ENCODE results near the gene TBC1D16. TPM values are rescaled to one million over a fixed set of nuclear protein-coding genes. Genes with fewer than 3 reads are reported as not detected.

Gene TBC1D16
- total RNA-seq, 1 experiment from 2014 or later: 85.8 TPM

DNA sequence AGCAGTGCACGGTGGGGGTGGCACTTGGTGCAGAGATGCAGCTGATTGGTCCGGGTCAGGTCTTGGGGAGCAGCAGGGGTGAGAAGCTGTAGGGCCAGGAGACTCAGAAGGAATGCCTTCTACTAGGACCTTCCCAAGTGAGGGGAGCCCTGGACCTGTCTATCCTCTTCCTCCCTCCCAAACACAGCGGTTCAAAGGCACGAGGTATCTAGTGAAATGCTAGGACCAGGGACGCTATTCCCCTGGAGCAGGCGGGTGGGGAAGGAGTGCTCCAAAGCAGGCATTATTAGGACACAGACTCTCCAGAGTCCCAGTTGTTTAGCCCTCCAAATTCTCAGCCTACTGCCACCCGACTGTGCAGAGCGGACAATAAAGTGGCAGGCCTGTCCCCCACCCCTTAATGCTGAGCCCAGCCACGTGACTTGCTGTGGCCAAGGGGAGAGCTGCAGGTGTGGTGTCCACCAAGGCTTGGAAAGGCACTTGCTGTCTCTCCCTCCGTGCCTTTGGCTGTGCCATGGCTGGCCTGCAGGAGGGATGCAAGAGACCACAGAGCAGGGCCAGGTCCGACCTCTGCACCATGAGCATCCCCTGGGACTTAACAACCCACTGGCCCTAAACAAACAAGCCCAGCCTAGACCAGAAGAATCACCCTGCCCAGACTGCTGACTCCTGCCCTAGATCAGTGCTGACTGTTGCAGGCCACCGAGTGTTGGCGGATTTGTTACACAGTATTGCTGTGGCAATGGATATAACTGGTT lies 97.2 kb downstream of the TBC1D16 start:
- no peak overlapping the region for H2BK20ac ChIP-seq (ENCODE audit: low read depth, low read length, poor library complexity, severe bottlenecking)
- no peak overlapping the region for H3K9ac ChIP-seq (ENCODE audit: extremely low read depth, insufficient read length, low read length)
- H3T11ph ChIP-seq (ENCODE audit: low read length): no peak overlapping the region
- H4K20me1 ChIP-seq (ENCODE audit: control insufficient read depth, insufficient read depth, insufficient read length): no peaks in the 10 kb centered on the region
- Mint-ChIP-seq H3K9me3 (no peaks in the 10 kb centered on the region), H3K4me1 (peaks cover 41 to 52% of the 10 kb centered on the region in 2 experiments), H3K4me3 (no peak overlapping the region; a peak in 1 of 5 replicates), H3K36me3 (ENCODE audit: insufficient read depth in 1 of 3, low read depth in 3 of 3) (peaks cover 21 to 39% (median 30%) of the 10 kb centered on the region in 3 experiments), H3K27me3 (ENCODE audit: low read depth) (no peaks in the 10 kb centered on the region; the same call in none of the 2 replicates), H3K27ac (peak overlapping the region in 1 of 3 experiments; percentile 79; a peak in 2 of 7 replicates)
- H2AK5ac ChIP-seq (ENCODE audit: insufficient read length, low read length): no peak overlapping the region
- H3K79me1 ChIP-seq (ENCODE audit: insufficient read depth, low read depth, low read length, poor library complexity, severe bottlenecking): no peaks in the 10 kb centered on the region
- H2BK5ac ChIP-seq (ENCODE audit: insufficient read length, low read length): no peak overlapping the region
- no peaks in the 10 kb centered on the region for H3K27me3 ChIP-seq (ENCODE audit: insufficient read depth, low read length)
- H2BK12ac ChIP-seq (ENCODE audit: insufficient read length, low read depth, low read length): no peak overlapping the region
- no peak overlapping the region; the same call in 1 of the 2 replicates for H3K14ac ChIP-seq (ENCODE audit: insufficient read depth, low read length)
- H3K23me2 ChIP-seq (ENCODE audit: insufficient read length, low read depth, low read length, poor library complexity, severe bottlenecking): no peaks in the 10 kb centered on the region
- H3K23ac ChIP-seq (ENCODE audit: insufficient read length, low read depth, low read length): no peak overlapping the region
- TF ChIP-seq CTCF (conservative IDR thresholded peaks at IDR 0.05): no peak
- no peak overlapping the region for H3K56ac ChIP-seq (ENCODE audit: insufficient read length, low read depth, low read length)
- H4K91ac ChIP-seq (ENCODE audit: insufficient read length, low read depth, low read length): no peak overlapping the region
- no peak for DNase-seq
- no peak overlapping the region for H4K8ac ChIP-seq (replicated peaks; ENCODE audit: insufficient read length, low read depth, low read length)
- H3K79me2 ChIP-seq (ENCODE audit: insufficient read depth, low read length): no peaks in the 10 kb centered on the region
- H3K4ac ChIP-seq (ENCODE audit: low read depth, low read length): no peak overlapping the region
- H4K5ac ChIP-seq (ENCODE audit: insufficient read length, low read depth, low read length): no peak overlapping the region
- H3K9me3 ChIP-seq (ENCODE audit: control insufficient read depth, low read depth, low read length): no peaks in the 10 kb centered on the region
- H2BK120ac ChIP-seq (ENCODE audit: low read depth, low read length, poor library complexity, severe bottlenecking): no peak overlapping the region
- H3K27ac ChIP-seq (ENCODE audit: insufficient read length, low read depth, low read length): no peak overlapping the region
- WGBS (ENCODE audit: extremely low coverage, insufficient read length, low lambda C conversion rate): no CpG with 5 or more reads among the region's 13 CpGs
- H3K4me1 ChIP-seq (ENCODE audit: insufficient read depth, low read length): no peaks in the 10 kb centered on the region
- no peak overlapping the region for H3K4me2 ChIP-seq (ENCODE audit: insufficient read depth, insufficient read length, low read length)
- H2BK15ac ChIP-seq (ENCODE audit: low read depth, low read length): no peak overlapping the region
- no peak overlapping the region for H3K18ac ChIP-seq (ENCODE audit: insufficient read length, low read depth, low read length)
- no peak overlapping the region for H2AFZ ChIP-seq (ENCODE audit: low read length)
